ENCODE data around the gene U2AF1L4.

U2AF1L4 gene

DNA sequence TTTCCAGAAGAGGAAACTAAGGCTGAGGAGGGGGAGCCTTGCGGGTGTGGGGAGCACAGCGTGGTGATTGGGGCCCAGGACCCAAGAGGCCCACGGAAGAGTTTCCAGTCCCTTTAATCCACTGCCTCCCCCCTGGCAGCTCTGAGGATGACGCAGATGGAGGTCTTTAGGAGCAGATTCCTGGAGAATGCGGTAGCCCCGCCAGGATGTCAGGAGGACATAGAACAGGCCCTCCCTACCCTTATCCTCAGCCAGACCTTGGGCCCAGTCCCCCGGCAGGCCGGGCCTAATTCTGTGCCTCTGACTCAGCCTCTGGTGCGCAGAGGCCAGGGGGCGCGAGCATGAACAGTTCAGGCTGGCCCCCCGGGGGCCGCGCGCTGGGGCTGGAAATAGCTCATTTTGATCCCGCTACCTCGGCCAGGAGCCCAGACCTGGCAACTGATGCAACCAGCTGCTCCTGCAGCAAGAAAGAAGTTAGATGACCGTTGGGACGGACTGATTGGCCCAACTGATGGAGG, 12.1 kb upstream of the U2AF1L4 start:
- DNase-seq (ENCODE audit: low spot score), result peak; percentile 68

DNA sequence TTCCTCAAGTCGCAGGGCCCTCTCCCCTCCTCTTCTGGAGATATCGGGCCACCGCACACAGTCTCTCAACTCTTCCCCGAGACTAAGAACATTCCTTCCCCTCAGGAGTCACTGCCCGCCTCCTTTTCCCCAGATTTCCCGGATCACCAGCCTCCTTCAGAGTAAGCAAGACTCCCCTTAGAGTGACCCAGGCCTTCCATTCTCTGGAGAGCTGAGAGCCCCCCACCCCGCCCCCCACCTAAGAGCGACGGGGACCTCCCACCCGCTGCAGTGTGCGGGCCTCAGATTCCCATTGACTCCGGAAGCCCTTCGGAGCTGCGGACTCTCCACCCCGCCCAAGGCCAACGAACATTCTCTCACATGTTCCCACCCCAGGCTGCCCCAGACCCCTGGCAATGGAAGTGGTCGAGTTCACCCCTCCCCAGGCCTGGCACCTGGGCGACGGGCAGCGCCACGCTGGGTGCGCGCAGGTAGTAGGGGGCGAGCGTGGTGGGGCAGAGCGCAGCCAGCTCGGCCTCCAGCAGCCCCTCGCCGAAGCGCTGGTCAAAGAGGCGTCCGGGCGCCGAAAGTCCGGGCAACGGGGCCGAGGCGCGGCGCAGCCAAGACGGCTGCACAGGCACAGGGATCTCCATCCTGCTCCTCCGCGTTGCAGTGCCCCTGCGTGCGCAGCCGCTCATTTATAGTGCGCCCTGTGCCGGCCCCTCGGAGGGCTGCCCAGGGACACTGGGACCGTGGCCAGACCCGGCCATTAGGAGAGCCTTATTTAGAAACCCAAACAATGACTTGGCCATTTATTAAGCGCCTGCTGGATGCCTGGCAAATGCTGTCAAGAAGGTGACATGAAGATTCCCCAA, 11.4 kb upstream of the U2AF1L4 start, which contains the start of gene HSPB6:
TSS of gene HSPB6 (minus strand) at position 653 of the 854 bp plus-strand sequence. CDS start at position 632, 21 bp downstream.
- DNase-seq (ENCODE audit: low spot score), result peak; percentile 53

DNA sequence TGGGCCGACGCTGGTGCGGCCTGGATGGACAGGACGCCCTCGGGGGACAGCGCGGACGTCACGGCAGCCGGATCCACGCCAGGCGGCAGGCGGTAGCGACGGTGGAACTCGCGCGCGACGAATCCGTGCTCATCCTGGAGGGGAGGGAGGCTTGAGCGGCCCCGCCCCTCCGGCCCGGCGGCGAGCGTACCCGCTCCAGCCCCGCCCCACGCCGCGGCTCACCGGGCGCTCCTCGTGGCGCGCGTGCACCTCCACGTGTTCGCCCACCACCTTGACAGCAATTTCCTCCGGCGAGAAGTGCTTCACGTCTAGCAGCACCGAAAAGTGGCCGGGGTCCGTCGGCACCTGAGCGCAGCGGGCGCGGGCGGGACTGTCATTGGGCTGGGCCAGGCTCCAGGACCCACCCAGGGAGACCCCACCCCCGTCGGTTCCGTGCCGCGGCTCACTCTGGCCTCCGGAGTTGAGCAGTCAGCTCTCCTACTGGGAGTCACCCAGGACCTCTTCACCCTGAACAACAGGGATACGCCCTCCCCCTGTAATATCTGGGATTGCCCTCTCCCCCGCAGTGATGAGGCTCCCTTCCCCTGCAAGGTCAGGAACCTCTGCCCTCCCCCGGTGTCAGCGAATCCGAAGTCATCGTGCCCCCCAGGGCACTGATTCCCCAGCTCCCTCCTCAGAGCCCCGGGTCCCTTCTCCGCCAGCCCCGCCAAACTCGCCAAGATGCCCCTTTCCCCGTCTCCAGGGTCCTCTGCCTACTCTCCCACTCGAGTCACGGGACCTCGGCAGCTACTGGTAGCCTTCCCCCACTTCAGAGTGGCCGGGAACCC, 10.5 kb upstream of the U2AF1L4 start:
- DNase-seq (ENCODE audit: low spot score), result peak; percentile 82

DNA sequence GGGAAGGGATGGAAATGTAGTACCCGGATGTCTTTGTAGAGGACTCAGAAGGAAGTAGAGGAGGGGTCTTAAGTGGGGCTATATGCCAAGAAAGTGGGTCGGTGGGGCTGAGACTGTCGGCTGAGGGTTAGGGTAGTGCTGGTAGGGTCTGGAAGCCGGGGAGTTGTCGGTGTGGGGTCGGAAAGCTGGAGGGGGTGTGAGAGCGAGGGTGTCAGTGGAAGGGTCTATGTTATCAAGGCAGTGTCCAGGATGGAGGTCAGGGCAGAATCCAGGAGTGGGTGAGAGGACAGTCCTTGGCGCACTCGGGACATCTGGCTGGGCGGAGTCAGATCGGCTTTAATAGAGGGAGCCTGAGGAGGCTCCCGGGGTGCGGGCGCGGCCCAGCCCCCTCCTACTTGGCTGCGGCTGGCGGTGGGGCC, 9.9 kb upstream of the U2AF1L4 start:
- no peak for DNase-seq (ENCODE audit: low spot score)

DNA sequence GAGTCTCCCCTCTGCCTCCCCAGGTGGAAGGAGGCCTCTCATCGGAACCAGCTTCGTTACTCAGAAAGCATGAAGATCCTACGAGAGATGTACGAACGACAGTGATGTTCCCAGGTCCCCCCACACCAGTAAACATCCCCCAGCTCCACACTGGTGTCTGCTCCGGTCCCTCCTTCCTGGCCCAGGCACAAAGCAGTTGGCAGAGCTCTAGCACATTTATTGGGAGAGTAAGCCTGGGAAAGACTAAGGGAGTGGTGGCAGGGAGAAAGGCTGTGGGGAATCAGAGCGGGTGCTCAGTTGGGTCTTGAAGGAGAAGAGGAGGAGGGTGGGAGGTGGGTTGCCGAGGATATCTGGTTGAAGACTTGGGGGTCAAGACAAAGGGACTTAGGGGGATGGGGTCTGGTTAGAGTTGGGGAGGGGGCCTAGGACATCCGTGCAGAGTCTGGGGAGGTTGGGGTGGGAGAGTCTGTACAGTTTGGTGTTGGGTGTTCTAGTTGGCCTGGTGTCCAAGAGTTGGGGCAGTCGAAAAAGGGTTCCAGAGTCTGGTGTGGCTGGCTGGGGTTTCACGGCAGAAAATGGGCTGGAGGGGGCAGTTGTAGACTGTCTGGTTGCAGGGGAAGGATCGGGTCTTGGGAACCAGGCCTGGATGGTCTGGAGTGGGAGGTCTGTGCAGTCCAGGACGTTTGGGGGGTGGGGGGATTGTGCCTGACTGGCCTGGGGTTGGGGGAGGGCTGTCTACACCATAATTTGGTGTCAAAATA, 9.3 kb upstream of the U2AF1L4 start:
- DNase-seq (ENCODE audit: low spot score), result no peak

DNA sequence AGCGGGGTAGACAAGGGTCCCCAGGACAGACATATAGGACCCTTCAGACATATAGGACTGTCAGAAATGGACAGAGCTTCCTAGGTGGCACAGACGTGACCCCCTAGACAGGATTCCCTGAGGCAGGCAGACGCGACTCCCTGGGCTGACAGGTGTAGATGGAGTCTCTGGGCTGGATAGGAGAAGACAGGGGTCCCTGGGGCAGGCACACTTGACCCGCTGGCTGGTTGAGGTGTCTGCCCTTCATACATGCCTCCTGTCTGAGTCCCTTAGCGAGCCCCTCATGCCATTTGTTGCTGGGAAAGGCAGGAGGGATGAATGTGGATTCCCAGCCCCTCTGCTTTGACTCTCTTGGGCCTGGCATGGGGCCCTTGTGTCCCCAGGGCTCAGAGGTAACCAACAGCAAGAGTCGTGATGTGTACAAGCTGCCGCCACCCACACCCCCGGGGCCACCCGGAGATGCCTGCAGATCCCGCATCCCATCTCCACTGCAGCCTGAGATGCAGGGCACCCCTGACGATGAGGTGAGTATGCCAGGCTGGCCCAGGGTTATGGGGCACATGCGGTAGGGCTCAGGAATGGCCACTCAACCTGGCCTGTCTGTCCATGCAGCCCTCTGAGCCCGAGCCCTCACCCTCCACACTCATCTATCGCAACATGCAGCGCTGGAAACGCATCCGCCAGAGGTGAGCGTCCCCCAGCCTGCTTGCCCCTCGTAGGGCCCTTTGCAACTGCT, 8.6 kb upstream of the U2AF1L4 start:
- no peak for DNase-seq (ENCODE audit: low spot score)

DNA sequence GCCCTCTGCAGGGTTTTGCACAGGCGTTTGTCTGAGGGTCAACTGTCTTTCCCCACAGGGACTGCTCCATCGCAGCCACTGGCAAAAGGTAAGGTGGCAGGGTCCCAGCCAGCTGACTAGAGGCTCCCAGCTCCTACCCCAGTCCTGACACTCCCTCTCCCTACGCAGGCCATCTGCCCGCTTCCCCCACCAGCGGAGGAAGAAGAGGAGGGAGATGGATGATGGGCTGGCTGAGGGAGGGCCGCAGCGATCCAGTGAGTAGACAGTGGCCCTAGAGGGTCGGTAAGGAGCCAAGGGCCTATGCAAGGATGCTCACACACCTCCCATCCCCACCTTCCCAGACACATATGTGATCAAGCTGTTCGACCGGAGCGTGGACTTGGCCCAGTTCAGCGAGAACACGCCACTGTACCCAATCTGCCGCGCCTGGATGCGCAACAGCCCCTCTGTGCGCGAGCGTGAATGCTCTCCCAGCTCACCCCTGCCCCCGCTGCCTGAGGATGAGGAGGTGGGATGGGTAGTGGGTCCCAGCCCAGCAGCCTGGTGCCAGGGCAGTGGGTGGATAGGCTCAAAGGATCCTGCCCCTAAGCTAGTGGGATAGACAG, 7.6 kb upstream of the U2AF1L4 start:
- no peak for DNase-seq (ENCODE audit: low spot score)

DNA sequence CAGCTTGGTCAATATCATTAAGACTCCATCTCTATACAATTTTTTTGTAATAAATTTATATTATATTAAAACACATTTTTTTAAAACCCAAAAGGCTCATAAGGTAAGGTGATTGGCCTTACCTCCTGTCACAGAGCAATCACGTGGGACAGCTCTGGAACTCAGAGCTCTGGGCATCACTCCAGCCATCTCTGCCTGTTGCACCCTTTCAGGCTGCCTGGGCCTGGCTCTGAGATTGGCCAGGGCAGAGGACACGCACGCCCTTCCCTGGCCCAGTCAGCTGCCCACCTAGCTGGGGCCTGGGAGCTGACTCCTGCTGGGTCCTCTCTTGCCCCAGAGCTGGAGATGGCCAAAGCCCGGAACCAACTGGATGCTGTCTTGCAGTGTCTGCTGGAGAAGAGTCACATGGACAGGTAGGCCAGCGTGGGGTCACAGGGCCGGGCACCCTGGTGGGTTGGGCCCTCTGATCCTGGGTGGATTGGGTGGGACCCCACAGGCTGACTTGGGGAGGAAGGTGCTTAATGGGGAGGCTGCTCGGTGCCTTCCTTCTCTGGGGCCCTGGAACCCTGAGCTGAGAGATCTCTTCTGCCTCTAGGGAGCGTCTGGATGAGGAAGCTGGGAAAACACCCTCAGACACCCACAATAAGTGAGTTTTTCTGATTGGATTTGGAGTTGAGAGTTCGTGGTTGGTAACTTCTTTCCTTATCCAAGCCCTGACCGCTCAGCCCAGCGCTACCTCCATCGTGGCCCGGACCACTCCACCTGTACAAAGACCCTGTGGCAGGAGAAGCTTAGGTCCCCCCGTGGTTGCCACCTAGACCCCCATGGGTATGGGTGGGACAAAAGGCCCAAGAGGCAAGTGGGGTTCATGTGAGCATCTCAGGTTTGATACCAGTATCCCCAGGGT, 6.9 kb upstream of the U2AF1L4 start:
- DNase-seq (ENCODE audit: low spot score), result no peak

DNA sequence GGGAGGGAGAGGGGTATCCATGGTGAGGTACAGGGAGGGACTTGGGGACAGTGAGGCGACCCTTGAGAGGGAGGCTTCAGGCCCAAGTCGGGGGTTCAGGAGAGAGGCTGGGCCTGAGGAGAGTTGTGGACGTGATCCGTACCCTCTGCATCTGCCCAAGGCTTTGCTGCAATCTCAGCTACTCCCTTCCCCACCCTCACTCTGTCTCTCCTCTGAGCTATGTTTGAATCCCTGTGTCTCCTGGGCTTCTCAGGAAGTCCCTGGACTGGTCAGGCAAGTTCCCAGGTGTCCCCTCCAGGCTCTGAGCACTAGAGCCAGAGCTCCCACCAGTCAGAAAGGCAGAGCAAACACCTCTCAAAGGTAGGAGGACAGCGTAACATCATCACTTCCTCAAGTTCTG, 4.9 kb upstream of the U2AF1L4 start:
- DNase-seq (ENCODE audit: low spot score), result no peak

DNA sequence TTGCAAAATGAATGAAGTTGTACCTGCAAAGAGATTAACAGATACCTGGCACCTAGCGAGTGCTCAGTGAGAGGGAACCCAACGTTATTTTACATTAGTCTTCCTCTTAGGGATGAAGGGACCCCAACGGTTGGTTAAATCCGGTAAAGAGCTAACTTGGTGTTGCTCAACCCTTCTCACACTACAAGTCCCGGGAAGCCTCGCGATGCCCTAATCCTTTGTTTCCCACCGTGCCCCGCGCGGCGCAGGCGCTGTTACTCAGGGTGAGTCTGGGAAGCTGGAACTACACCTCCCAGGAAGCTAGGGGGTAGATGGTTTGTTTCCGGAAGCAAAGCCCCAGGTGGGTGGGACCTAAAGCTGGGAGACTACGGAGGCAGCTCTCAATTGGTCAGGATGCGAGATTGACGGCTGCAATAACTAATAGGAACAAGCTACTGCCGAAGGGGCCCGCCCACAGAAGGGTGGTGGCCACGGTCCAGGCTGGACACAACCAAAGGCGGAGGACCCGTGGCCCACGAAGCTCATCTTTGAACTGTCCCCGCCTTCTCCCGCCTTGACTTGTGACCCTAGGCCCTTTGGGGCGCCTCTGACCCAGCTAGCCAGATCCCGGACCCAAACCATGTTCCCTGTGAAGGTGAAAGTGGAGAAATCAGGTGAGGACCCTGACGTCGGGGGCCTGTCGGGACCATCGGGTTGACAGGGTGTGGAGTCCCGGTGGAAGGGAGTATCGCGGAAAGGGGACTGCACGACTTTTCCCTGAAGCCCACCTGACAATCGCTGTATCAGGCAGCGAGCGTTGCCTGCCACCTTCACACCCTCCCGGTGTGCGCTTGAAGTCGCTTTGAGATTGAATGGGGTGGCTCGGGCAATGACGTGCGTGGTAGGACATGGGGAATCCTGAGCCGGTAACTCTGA, 3.1 kb upstream of the U2AF1L4 start, which contains the start of gene LIN37:
TSS of gene LIN37 (plus strand) at position 471 of the 915 bp plus-strand sequence. CDS start at position 620, 149 bp downstream.
- DNase-seq (ENCODE audit: low spot score), result peak; percentile 97

DNA sequence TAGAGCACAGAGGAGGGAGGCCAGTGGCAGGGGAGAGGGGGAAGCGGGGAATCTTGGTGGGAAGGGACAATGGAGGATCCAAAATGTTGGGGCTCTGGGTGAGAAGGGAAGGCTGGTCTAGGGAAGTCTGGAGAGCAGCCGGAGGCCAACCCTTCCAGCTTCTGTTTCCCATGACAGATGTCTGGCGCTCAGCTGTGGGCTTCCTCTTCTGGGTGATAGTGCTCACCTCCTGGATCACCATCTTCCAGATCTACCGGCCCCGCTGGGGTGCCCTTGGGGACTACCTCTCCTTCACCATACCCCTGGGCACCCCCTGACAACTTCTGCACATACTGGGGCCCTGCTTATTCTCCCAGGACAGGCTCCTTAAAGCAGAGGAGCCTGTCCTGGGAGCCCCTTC, 1.3 kb upstream of the U2AF1L4 start:
- no peak for DNase-seq (ENCODE audit: low spot score)

DNA sequence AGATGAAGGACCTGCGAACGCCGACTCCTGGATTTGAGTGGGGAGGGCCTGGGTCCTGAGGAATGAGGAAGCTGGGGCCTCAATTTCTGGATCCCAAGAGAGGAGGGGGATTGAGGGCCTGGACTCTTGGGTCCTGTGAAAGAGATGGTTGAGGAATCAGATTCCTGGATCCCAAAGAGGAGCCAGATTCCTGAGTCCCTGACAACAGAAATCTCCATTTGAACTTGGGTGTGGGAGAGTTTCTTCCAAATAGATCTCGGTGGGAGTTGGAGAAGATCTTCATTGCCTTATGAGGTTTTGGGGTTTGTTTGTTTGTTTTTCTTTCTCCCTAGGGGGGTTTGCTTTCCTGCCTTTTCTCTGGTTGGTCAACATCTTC, 857 bp upstream of the U2AF1L4 start:
- DNase-seq (ENCODE audit: low spot score), result no peak

DNA sequence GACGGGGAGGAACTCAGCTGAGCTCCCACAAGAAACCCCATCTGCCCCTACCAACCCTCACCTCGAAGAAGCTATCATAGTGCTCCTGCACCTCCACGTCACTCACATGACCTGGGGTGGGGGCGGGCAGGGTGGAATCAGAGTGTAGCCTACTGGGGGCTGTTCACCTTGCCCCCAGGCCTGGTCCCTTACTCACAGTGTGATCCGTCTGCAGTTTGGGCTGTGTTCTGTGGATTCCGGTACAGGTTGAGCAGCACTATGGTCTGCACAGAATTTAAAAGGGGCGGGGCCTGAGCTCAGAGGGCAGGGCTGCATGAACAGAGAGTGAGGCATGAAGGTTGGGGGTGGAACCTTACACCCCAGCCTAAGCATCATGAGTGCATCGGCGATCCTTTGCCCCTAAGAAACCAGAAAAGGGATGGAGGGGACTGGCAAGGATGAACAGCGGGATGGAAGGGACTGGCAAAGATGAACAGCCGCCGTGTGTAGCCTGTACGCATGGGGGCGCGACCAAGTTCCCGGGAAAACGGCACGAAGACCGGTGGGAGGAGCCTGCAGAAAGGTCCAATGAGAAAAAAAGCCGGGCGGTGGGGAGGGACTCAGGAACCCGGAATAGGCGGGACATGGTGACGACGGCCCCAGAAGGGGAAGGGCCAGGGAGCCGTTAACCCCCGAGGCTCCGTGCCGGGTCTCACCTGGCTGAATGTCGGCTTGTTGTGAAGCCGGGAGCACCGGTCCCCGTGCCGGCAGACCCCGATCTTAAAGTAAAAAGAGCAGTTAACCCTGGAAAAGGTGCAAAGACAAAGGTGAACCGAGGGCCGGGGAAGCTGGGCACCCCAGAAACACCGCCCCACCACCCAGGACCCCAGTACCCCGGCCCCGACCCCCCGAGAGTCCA, 539 bp downstream of the U2AF1L4 start:
- peak; percentile 93 for DNase-seq (ENCODE audit: low spot score)

DNA sequence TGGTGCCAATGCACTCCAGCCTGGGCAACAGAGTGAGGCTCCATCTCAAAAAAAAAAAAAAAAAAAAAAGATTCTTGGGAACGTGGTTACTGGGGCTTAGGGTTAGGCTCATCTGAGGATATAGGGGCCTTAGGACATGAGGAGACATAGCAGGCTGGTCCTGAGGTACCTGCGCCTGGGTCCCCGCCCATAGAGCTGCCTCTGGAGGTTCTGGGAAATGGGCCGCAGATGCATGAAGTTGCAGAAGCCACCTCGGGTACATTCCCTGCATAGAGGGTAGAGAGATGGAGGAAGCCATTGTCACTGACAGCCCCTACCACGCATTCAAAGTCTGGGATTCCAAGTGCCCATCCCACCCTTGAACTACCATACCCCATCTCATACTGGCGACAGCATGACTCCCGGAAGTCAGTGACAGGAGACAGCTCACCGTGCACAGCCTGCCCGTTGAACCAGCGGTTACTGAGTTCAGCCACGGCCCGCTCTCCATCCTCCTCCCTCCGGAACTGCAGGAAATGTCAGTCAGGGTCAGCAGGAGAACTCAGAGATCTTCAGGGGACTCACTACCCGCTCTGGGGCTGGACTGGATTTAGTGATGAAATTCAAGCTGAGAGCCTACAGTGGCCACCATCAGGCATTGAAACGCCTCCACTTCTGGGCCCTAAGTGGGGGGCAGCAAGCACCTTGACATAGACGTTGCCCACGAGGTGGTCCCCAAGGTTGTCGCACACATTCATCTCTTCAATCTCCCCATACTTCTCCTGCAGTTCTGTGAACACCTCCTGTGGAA, 1.4 kb downstream of the U2AF1L4 start:
- no peak for DNase-seq (ENCODE audit: low spot score)

DNA sequence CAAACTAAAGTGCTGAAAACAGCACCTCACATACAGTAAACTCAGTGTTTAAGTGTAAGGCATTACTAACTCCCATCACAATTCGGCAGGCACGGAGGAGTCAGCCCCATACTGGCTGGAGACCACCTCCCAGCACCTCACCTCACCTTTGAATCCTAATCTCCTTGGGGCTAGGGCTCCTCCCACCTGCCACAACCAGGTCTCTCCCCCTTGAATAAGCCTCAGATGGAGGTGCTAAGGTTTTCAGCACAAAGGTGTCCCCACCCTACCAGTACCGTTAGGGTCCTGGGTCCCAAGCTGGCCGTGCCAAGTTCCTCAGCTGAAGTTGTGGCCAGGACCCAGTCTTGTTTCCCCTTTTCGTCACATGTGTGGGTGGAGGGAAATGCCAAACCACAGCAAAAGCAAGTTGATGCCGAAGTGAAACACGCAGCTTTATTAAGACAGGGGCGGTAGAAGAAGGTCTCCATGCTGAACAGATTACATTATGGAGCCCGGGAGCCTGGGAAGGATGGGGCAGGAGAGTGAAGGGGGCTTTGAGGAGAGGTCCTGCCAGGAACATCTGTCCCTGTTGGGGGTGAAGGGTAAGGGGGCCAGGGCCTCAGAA, 3.0 kb downstream of the U2AF1L4 start, which contains the start of gene IGFLR1:
TSS of gene IGFLR1 (minus strand) at position 332 of the 604 bp plus-strand sequence. CDS start 1,272 bp downstream, outside the sequence.
- no peak for DNase-seq (ENCODE audit: low spot score)

DNA sequence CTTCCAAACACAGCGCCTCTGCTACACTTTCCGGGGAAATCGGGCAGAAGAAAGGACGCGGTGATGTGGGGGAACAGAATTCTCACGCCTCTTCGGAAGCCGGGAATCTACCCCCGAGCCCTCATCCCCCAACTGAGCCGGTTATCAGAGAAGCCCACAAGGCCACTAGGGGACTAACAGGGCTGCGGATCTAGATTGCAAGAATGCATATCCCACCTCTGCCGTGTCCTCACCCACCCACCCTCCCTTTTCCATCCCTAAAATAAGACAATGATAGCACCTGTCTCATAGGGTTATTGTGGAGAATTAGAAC, 4.1 kb downstream of the U2AF1L4 start:
- no peak for DNase-seq (ENCODE audit: low spot score)
